Measurements from ENCODE around the gene CYBA. TPM values are rescaled to one million over a fixed set of nuclear protein-coding genes. Genes with fewer than 3 reads are reported as not detected.
A peak's percentile ranks its signal among the peaks of the same experiment; 100 is the strongest.
"Not testable (repeated sequence)": the region's sequence is repeated elsewhere in the genome, so short reads cannot be mapped to it uniquely, and the experiment has no call there.

The CYBA gene
- total RNA-seq, 2 experiments from 2014 or later, result 359 to 601 TPM

GRCh38 chr16:88610909-88611812 lies 39.7 kb downstream of the CYBA start:
- H3K4me3 ChIP-seq (ENCODE audit: low read depth, low read length, poor library complexity, severe bottlenecking), result no peak overlapping the region
- no peak overlapping the region for H2AFZ ChIP-seq (ENCODE audit: low read length)
- peaks cover 8% of the 10 kb centered on the region for H3K4me1 ChIP-seq (ENCODE audit: insufficient read depth, low read length, poor library complexity, severe bottlenecking)
- H3K9me3 ChIP-seq (ENCODE audit: low read length), result no peaks in the 10 kb centered on the region
- intact Hi-C loops (cut with micrococcal nuclease; ENCODE audit: unreplicated experiment), result no loop called here
- H3K9me2 ChIP-seq (ENCODE audit: insufficient read depth, low read length), result no peaks in the 10 kb centered on the region
- peaks cover 89% of the 10 kb centered on the region for H3K36me3 ChIP-seq (ENCODE audit: insufficient read depth, low read length)
- BruUV-seq (replicated peaks), result no TSS peak
- no peak overlapping the region for H3K27ac ChIP-seq (ENCODE audit: low read depth, low read length, poor library complexity, severe bottlenecking)
- H3K79me2 ChIP-seq (ENCODE audit: insufficient read depth, low read depth, low read length), result no peaks in the 10 kb centered on the region
- TF ChIP-seq EZH2phosphoT487 (IDR thresholded peaks at IDR 0.05; ENCODE audit: borderline replicate concordance, low read depth, low read length) (no peak), CTCF (conservative IDR thresholded peaks at IDR 0.05; ENCODE audit: low read length) (no peak)
- ChIA-PET POLR2A (no interaction called here), CTCF (ENCODE audit: unreplicated experiment) (no interaction called here)
- DNase-seq (ENCODE audit: low spot score), result no peak
- no peak overlapping the region for H3K4me2 ChIP-seq (ENCODE audit: low read length)
- no peaks in the 10 kb centered on the region for H4K20me1 ChIP-seq (ENCODE audit: insufficient read depth, low read length)

- no peak overlapping the region for H2AFZ ChIP-seq (ENCODE audit: low read length)
- H3K79me2 ChIP-seq (ENCODE audit: insufficient read depth, low read depth, low read length), result no peaks in the 10 kb centered on the region
- no peak overlapping the region for H3K27ac ChIP-seq (ENCODE audit: low read depth, low read length, poor library complexity, severe bottlenecking)
- peak; percentile 12 for DNase-seq (ENCODE audit: low spot score)
- POLR2A ChIA-PET, result interaction anchor here (0.6 kb wide), 1 partner anchor 73 kb away, joined by 3 read pairs; no protein-coding TSS in a partner anchor
- no peak overlapping the region for H3K4me2 ChIP-seq (ENCODE audit: low read length)
- no peak overlapping the region for H3K4me3 ChIP-seq (ENCODE audit: low read depth, low read length, poor library complexity, severe bottlenecking)
- TF ChIP-seq EZH2phosphoT487 (IDR thresholded peaks at IDR 0.05; ENCODE audit: borderline replicate concordance, low read depth, low read length), result no peak
- TF ChIP-seq CTCF (conservative IDR thresholded peaks at IDR 0.05; ENCODE audit: low read length), result peak; percentile 44
- BruUV-seq (replicated peaks), result no TSS peak
- peaks cover 92% of the 10 kb centered on the region for H3K36me3 ChIP-seq (ENCODE audit: insufficient read depth, low read length)
- H3K9me3 ChIP-seq (ENCODE audit: low read length), result no peaks in the 10 kb centered on the region
- H3K4me1 ChIP-seq (ENCODE audit: insufficient read depth, low read length, poor library complexity, severe bottlenecking), result peaks cover 8% of the 10 kb centered on the region
- no peaks in the 10 kb centered on the region for H4K20me1 ChIP-seq (ENCODE audit: insufficient read depth, low read length)
- intact Hi-C loops (cut with micrococcal nuclease; ENCODE audit: unreplicated experiment), result no loop called here
- H3K9me2 ChIP-seq (ENCODE audit: insufficient read depth, low read length), result no peaks in the 10 kb centered on the region
- CTCF ChIA-PET (ENCODE audit: unreplicated experiment), result no interaction called here
Observed at GRCh38 chr16:88610080-88610479, 40.8 kb downstream of the CYBA start.

- H2AFZ ChIP-seq (ENCODE audit: low read length); H3K4me1 ChIP-seq (ENCODE audit: insufficient read depth, low read length, poor library complexity, severe bottlenecking); H3K4me2 ChIP-seq (ENCODE audit: low read length); intact Hi-C loops (cut with micrococcal nuclease; ENCODE audit: unreplicated experiment); POLR2A ChIA-PET; H3K9me2 ChIP-seq (ENCODE audit: insufficient read depth, low read length); DNase-seq (ENCODE audit: low spot score); H3K27ac ChIP-seq (ENCODE audit: low read depth, low read length, poor library complexity, severe bottlenecking); CTCF ChIA-PET (ENCODE audit: unreplicated experiment); H3K9me3 ChIP-seq (ENCODE audit: low read length); H3K79me2 ChIP-seq (ENCODE audit: insufficient read depth, low read depth, low read length); H3K4me3 ChIP-seq (ENCODE audit: low read depth, low read length, poor library complexity, severe bottlenecking); H4K20me1 ChIP-seq (ENCODE audit: insufficient read depth, low read length); BruUV-seq (replicated peaks): not testable (repeated sequence)
- peaks cover 94% of the 10 kb centered on the region for H3K36me3 ChIP-seq (ENCODE audit: insufficient read depth, low read length)
Observed at GRCh38 chr16:88609426-88609825, 41.4 kb downstream of the CYBA start.
